Transverse colon (tissue), 4 donors: ENCODE data around the gene GRAMD1B. TPM values are rescaled to one million over a fixed set of nuclear protein-coding genes. Genes with fewer than 3 reads are reported as not detected.

Experiments
- DNase-seq: peaks from one replicate; pipeline ENCODE4 v3.0.0-alpha.2; 2019
- H3K27ac ChIP-seq, 4 donors: fragments of 200-600 bp; sonication (generic); 2 replicates each; pipeline ENCODE4 v1.5.1; 2016 to 2018; ENCODE audit warnings: inconsistent platforms in 4 of 4
- H3K27me3 ChIP-seq: fragments of 200-600 bp; sonication (generic); 2 replicates; pipeline ENCODE4 v1.5.1; 2017; ENCODE audit warnings: inconsistent platforms
- H3K36me3 ChIP-seq, 4 donors: fragments of 200-600 bp; sonication (generic); 2 replicates each; pipeline ENCODE4 v1.5.1; 2017 to 2019; ENCODE audit warnings: inconsistent platforms in 4 of 4
- H3K4me1 ChIP-seq, 4 donors: fragments of 200-600 bp; sonication (generic); 2 replicates each; pipeline ENCODE4 v1.5.1; 2017 to 2020; ENCODE audit warnings: inconsistent platforms in 4 of 4
- H3K4me3 ChIP-seq, 4 donors: fragments of 200-600 bp; sonication (generic); 1 replicate in 1 of 4; 2 replicates in 3 of 4; pipeline versions ENCODE4 v1.5.1 to v1.6.1; 2017 to 2019; ENCODE audit warnings: inconsistent platforms in 4 of 4
- H3K9me3 ChIP-seq, 2 donors: fragments of 200-600 bp; sonication (generic); 2 replicates each; pipeline ENCODE4 v1.5.1; 2017 to 2019; ENCODE audit warnings: inconsistent platforms in 2 of 2
- CTCF ChIP-seq, 5 experiments: fragments of 200-600 bp in 3 of 5; fragments of 450-650 bp in 2 of 5; sonication (generic) in 3 of 5; IDR thresholded peaks; 1 replicate in 2 of 5; 2 replicates in 3 of 5; pipeline ENCODE4 v1.5.1; 2016 to 2017; ENCODE audit warnings: antibody characterized with exemption in 5 of 5, inconsistent platforms in 3 of 5, mild to moderate bottlenecking in 2 of 5, moderate library complexity in 1 of 5
- EP300 ChIP-seq: sonication (generic); formaldehyde crosslinking; IDR thresholded peaks from one replicate; pipeline ENCODE4 v1.6.1; 2017; ENCODE audit warnings: antibody characterized with exemption, low read depth
- POLR2A ChIP-seq: fragments of 450-650 bp; IDR thresholded peaks from one replicate; pipeline ENCODE4 v1.6.1; 2016; ENCODE audit warnings: antibody characterized with exemption, mild to moderate bottlenecking, moderate library complexity
- POLR2AphosphoS5 ChIP-seq, 3 donors: sonication (generic); formaldehyde crosslinking; IDR thresholded peaks; one replicate each; pipeline ENCODE4 v1.6.1; 2016; ENCODE audit warnings: antibody characterized with exemption in 3 of 3
- WGBS, 2 donors: methylation state at CpG; one replicate each; pipeline ENCODE4 v1.1.5; 2018; ENCODE audit warnings: low coverage in 1 of 2; 5-methylcytosine and 5-hydroxymethylcytosine counted together
- in situ Hi-C, 4 donors: fragments of 200-750 bp; cut with MboI; loops; one replicate each; pipeline versions ENCODE4 v1.15.0 to v1.15.1; 2017; ENCODE audit warnings: low sequenced_read_pairs in 3 of 4, low pct_ligation_motif_present in 1 of 4, low pct_unique_long_range_greater_than_20kb in 1 of 4
- intact Hi-C: fragments of 100-400 bp; cut with DNase I; formaldehyde crosslinking; loops from one replicate; pipeline ENCODE4 v1.15.1; 2023; ENCODE audit warnings: low total_unique reads
- total RNA-seq, 4 donors: library from RNA; depleted of rRNA; stranded (reverse); fragments of >200 nt; gene quantifications; one replicate each; pipeline ENCODE4 v1.1.0, GENCODE V29; 2016

The GRAMD1B gene
- total RNA-seq, 4 donors from 2014 or later, result 4.3 to 58.4 (median 9.9) TPM

- no peak for DNase-seq
- intact Hi-C loops, result no loop called here
- TF ChIP-seq POLR2A (no peak), CTCF (IDR thresholded peaks at IDR 0.05) (no peak), EP300 (no peak), POLR2AphosphoS5 (IDR thresholded peaks at IDR 0.05) (no peak)
These were observed 14.0 kb downstream of the GRAMD1B start for GRCh38 chr11:123443851-123444623.

GRCh38 chr11:123448823-123449222, 18.8 kb downstream of the GRAMD1B start:
- TF ChIP-seq POLR2A, result no peak
- no peak for TF ChIP-seq POLR2AphosphoS5 (IDR thresholded peaks at IDR 0.05)
- no peak for TF ChIP-seq CTCF (IDR thresholded peaks at IDR 0.05)
- no peak for TF ChIP-seq EP300
- no peak for DNase-seq
- Histone ChIP-seq H3K4me3 (no peak overlapping the region), H3K4me1 (no peaks in the 10 kb centered on the region), H3K9me3 (no peaks in the 10 kb centered on the region), H3K36me3 (no peaks in the 10 kb centered on the region), H3K27ac (no peak overlapping the region), H3K27me3 (no peaks in the 10 kb centered on the region)
- in situ Hi-C loops, result no loop called here
- WGBS, 2 donors, result 76 to 83% methylated on average over 3 to 8 of the region's 8 CpGs
- intact Hi-C loops, result no loop called here

More at GRCh38 chr11:123443851-123444623, 14.0 kb downstream of the GRAMD1B start:
- Histone ChIP-seq H3K4me1 (no peaks in the 10 kb centered on the region), H3K36me3 (no peaks in the 10 kb centered on the region), H3K4me3 (no peak overlapping the region), H3K27me3 (no peaks in the 10 kb centered on the region), H3K9me3 (no peaks in the 10 kb centered on the region), H3K27ac (no peak overlapping the region)
- in situ Hi-C loops, result no loop called here
- WGBS, 2 donors, result 97 to 100% methylated on average over 2 to 5 of the region's 5 CpGs

GRCh38 chr11:123449436-123449835, 19.4 kb downstream of the GRAMD1B start:
- Histone ChIP-seq H3K27me3 (no peaks in the 10 kb centered on the region), H3K9me3 (no peaks in the 10 kb centered on the region), H3K4me1 (no peaks in the 10 kb centered on the region), H3K36me3 (no peaks in the 10 kb centered on the region), H3K27ac (no peak overlapping the region), H3K4me3 (no peak overlapping the region)
- in situ Hi-C loops, result no loop called here
- intact Hi-C loops, result no loop called here
- no peak for DNase-seq
- TF ChIP-seq EP300, result no peak
- TF ChIP-seq POLR2AphosphoS5 (IDR thresholded peaks at IDR 0.05), result no peak
- no peak for TF ChIP-seq POLR2A
- TF ChIP-seq CTCF (IDR thresholded peaks at IDR 0.05), result no peak

- Histone ChIP-seq H3K4me3 (no peak overlapping the region), H3K27me3 (no peaks in the 10 kb centered on the region), H3K4me1 (no peaks in the 10 kb centered on the region), H3K36me3 (no peaks in the 10 kb centered on the region), H3K27ac (no peak overlapping the region), H3K9me3 (no peaks in the 10 kb centered on the region)
- in situ Hi-C loops (no loop called here), intact Hi-C loops (no loop called here)
- no peak for DNase-seq
- 84 to 100% methylated on average over 2 to 3 of the region's 3 CpGs for WGBS, 2 donors
- TF ChIP-seq CTCF (IDR thresholded peaks at IDR 0.05) (no peak), EP300 (no peak), POLR2AphosphoS5 (IDR thresholded peaks at IDR 0.05) (no peak), POLR2A (no peak)
These were observed 20.6 kb downstream of the GRAMD1B start for GRCh38 chr11:123450623-123451022.
